K562 (cell line): ENCODE measurements around the gene SHLD1. TPM values are rescaled to one million over a fixed set of nuclear protein-coding genes. Genes with fewer than 3 reads are reported as not detected.

Source experiments
- ADNP ChIP-seq: fragments of 200-800 bp; sonication (Bioruptor generic); IDR thresholded peaks from 2 replicates; pipeline ENCODE4 v1.6.1; 2016; ENCODE audit warnings: missing genetic modification characterization, missing compliant biosample characterization
- CHCHD3 ChIP-seq: fragments of 250-450 bp; sonication (Bioruptor Pico); IDR thresholded peaks from 2 replicates; pipeline ENCODE4 v2.1.2; 2022; ENCODE audit warnings: mild to moderate bottlenecking
- ETV1 ChIP-seq: fragments of 450-650 bp; conservative IDR thresholded peaks from 2 replicates; pipeline ENCODE4 v1.6.1; 2016; ENCODE audit warnings: missing genetic modification characterization, control low read depth, low read depth, missing compliant biosample characterization
- FOS ChIP-seq: IDR thresholded peaks from 3 replicates; pipeline ENCODE4 v1.6.1; 2011; ENCODE audit not compliant: insufficient read length; ENCODE audit errors: extremely low read depth
- FOXM1 ChIP-seq, 2 experiments: fragments of 450-650 bp in 1 of 2; sonication (generic) in 1 of 2; formaldehyde crosslinking in 1 of 2; IDR thresholded peaks; 2 replicates each; pipeline versions ENCODE4 v1.6.1 to v1.9.0; 2017 to 2022; ENCODE audit warnings: low read depth in 2 of 2, mild to moderate bottlenecking in 2 of 2, missing genetic modification reagents in 1 of 2, moderate library complexity in 1 of 2
- IFI16 ChIP-seq: fragments of 250-450 bp; sonication (Bioruptor Pico); IDR thresholded peaks from 2 replicates; pipeline ENCODE4 v2.1.2; 2022; ENCODE audit warnings: mild to moderate bottlenecking, inconsistent platforms
- KLF6 ChIP-seq: fragments of 250-450 bp; sonication (Bioruptor Pico); IDR thresholded peaks from 2 replicates; pipeline ENCODE4 v1.4.0; 2020; ENCODE audit warnings: mild to moderate bottlenecking, moderate library complexity, borderline replicate concordance
- LARP7 ChIP-seq: fragments of 450-650 bp; IDR thresholded peaks from 2 replicates; pipeline ENCODE4 v1.6.1; 2016
- NONO ChIP-seq, 2 experiments: fragments of 200-400 bp in 1 of 2; fragments of 450-650 bp in 1 of 2; formaldehyde crosslinking in 1 of 2; IDR thresholded peaks; 2 replicates each; pipeline ENCODE4 v1.6.1; 2017; ENCODE audit warnings: low read depth in 2 of 2, mild to moderate bottlenecking in 2 of 2, moderate library complexity in 2 of 2, low read length in 1 of 2
- SMARCA5 ChIP-seq: fragments of 450-650 bp; IDR thresholded peaks from 2 replicates; pipeline ENCODE4 v1.6.1; 2016
- TAF1 ChIP-seq: IDR thresholded peaks from 2 replicates; pipeline ENCODE4 v1.6.1; 2011; ENCODE audit warnings: mild to moderate bottlenecking, low read length, moderate library complexity; ENCODE audit not compliant: insufficient read depth, control insufficient read depth, severe bottlenecking; ENCODE audit errors: extremely low read depth
- XRCC4 ChIP-seq: IDR thresholded peaks from one replicate; pipeline ENCODE4 v1.6.1; 2011; ENCODE audit not compliant: insufficient read depth, insufficient read length; ENCODE audit errors: extremely low read depth
- polyA plus RNA-seq, 8 experiments: library from polyadenylated mRNA; depleted of rRNA in 4 of 8; stranded (reverse) in 5 of 8; unstranded in 3 of 8; fragments of >200 nt; fragmentation: Nextera tagmentation in 2 of 8; fragmentation: Illumina TruSeq in 1 of 8; extraction: Ambion mirVana in 2 of 8; extraction: Trizol in 1 of 8; gene quantifications; 2 replicates each; pipeline versions ENCODE4 v1.2.1 to v1.2.3, GENCODE V29; 2011 to 2014; ENCODE audit warnings: inconsistent platforms in 1 of 8, missing spikeins in 1 of 8
- total RNA-seq, 7 experiments: library from RNA; depleted of rRNA in 6 of 7; stranded (reverse); fragments of >200 nt in 6 of 7; fragmentation: Illumina TruSeq in 2 of 7; extraction: Trizol in 2 of 7; gene quantifications; 2 replicates each; pipeline versions ENCODE4 v1.2.1 to v1.2.3, GENCODE V29; 2011 to 2021; ENCODE audit warnings: low replicate concordance in 1 of 7
- TF ChIP-seq, protein P1 (sequence below), 2 experiments: IDR thresholded peaks; 2 replicates each; pipeline ENCODE4 v1.6.1; 2011; ENCODE audit warnings: borderline replicate concordance in 1 of 2, control low read depth in 1 of 2, low read depth in 1 of 2, low read length in 1 of 2, mild to moderate bottlenecking in 1 of 2, mixed read lengths in 1 of 2, moderate library complexity in 1 of 2; ENCODE audit not compliant: insufficient read depth in 1 of 2, insufficient read length in 1 of 2, poor library complexity in 1 of 2, severe bottlenecking in 1 of 2; ENCODE audit errors: extremely low read depth in 1 of 2
- TF ChIP-seq, protein P2 (sequence below): fragments of 450-650 bp; formaldehyde crosslinking; IDR thresholded peaks from 2 replicates; pipeline ENCODE4 v1.4.0; 2022; ENCODE audit warnings: mild to moderate bottlenecking, moderate library complexity
- TF ChIP-seq, protein P3 (sequence below), 3 experiments: fragments of 200-800 bp in 1 of 3; sonication (Bioruptor generic) in 1 of 3; sonication (generic) in 1 of 3; formaldehyde crosslinking in 1 of 3; IDR thresholded peaks; 2 replicates each; pipeline versions ENCODE4 v1.6.1 to v1.8.0; 2016 to 2022; ENCODE audit warnings: mild to moderate bottlenecking in 2 of 3, missing compliant biosample characterization in 2 of 3, missing genetic modification characterization in 2 of 3, missing genetic modification reagents in 1 of 3
- TF ChIP-seq, protein P4 (sequence below): sonication (generic); formaldehyde crosslinking; IDR thresholded peaks from 2 replicates; pipeline ENCODE4 v1.8.1; 2023; ENCODE audit warnings: mild to moderate bottlenecking, missing genetic modification reagents
- TF ChIP-seq, protein P5 (sequence below): fragments of 250-450 bp; sonication (Bioruptor Pico); IDR thresholded peaks from 2 replicates; pipeline ENCODE4 v1.8.0; 2022; ENCODE audit warnings: moderate library complexity, mild to moderate bottlenecking, inconsistent platforms

Gene SHLD1
- total and polyA plus RNA-seq, 9 of the 15 experiments (the other 6 are each of a cell fraction or from before 2014, with no cell fraction given) = 3.7 to 21.6 (median 8.2) TPM

DNA sequence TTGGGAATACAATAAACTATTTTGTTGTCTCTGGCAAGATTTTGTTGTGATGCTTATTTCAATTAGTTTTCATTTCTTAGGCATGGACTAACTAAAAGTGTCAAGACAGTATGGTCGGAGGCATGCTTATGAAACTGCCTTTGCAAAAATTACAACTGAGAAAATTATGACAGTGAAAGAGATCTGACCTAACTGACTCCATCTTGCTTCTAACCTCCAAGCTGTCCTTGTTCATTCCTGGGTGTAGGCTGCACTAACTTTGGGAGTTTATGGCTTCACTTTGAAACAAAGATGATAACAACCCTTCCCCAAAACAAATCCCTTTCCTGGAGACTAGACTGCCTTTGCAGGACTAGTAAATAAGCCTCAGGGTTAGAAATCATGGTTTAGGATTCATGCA lies 4.1 kb upstream of the SHLD1 start (continued):
- TF ChIP-seq, protein P1, sequence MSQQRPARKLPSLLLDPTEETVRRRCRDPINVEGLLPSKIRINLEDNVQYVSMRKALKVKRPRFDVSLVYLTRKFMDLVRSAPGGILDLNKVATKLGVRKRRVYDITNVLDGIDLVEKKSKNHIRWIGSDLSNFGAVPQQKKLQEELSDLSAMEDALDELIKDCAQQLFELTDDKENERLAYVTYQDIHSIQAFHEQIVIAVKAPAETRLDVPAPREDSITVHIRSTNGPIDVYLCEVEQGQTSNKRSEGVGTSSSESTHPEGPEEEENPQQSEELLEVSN (IDR thresholded peaks at IDR 0.05; ENCODE audit: borderline replicate concordance in 1 of 2, extremely low read depth in 1 of 2, insufficient read depth in 1 of 2, insufficient read length in 1 of 2, low read depth in 1 of 2, low read length in 1 of 2, poor library complexity in 1 of 2, severe bottlenecking in 1 of 2) = no peak
- TF ChIP-seq SMARCA5 (no peak), CHCHD3 (CRISPR knock-in tag) (no peak), LARP7 (no peak), XRCC4 (no peak), NONO (IDR thresholded peaks at IDR 0.05; ENCODE audit: low read depth in 2 of 2, low read length in 1 of 2) (no peak), IFI16 (peak; percentile 57; the same call in 1 of the 2 replicates), FOS (no peak), ETV1 (tag) (0 out of 2 replicates have a peak, but pooled peaks have one; percentile 9), KLF6 (CRISPR knock-in tag) (peak; percentile 71; the same call in 1 of the 2 replicates), FOXM1 (IDR thresholded peaks at IDR 0.05; ENCODE audit: low read depth) (no peak), FOXM1 (CRISPR knock-in tag; IDR thresholded peaks at IDR 0.05; ENCODE audit: low read depth) (no peak), ADNP (tag) (no peak), TAF1 (no peak)
- TF ChIP-seq, protein P2, sequence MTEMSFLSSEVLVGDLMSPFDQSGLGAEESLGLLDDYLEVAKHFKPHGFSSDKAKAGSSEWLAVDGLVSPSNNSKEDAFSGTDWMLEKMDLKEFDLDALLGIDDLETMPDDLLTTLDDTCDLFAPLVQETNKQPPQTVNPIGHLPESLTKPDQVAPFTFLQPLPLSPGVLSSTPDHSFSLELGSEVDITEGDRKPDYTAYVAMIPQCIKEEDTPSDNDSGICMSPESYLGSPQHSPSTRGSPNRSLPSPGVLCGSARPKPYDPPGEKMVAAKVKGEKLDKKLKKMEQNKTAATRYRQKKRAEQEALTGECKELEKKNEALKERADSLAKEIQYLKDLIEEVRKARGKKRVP = 0 out of 2 replicates have a peak, but pooled peaks have one; percentile 48
- TF ChIP-seq, protein P3, sequence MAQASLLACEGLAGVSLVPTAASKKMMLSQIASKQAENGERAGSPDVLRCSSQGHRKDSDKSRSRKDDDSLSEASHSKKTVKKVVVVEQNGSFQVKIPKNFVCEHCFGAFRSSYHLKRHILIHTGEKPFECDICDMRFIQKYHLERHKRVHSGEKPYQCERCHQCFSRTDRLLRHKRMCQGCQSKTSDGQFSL (CRISPR knock-in tag; IDR thresholded peaks at IDR 0.05) = no peak
- TF ChIP-seq, protein P3 (tag; IDR thresholded peaks at IDR 0.05) = peak in 1 of 2 experiments; percentile 70; a peak in 2 of 4 replicates
- TF ChIP-seq, protein P4, sequence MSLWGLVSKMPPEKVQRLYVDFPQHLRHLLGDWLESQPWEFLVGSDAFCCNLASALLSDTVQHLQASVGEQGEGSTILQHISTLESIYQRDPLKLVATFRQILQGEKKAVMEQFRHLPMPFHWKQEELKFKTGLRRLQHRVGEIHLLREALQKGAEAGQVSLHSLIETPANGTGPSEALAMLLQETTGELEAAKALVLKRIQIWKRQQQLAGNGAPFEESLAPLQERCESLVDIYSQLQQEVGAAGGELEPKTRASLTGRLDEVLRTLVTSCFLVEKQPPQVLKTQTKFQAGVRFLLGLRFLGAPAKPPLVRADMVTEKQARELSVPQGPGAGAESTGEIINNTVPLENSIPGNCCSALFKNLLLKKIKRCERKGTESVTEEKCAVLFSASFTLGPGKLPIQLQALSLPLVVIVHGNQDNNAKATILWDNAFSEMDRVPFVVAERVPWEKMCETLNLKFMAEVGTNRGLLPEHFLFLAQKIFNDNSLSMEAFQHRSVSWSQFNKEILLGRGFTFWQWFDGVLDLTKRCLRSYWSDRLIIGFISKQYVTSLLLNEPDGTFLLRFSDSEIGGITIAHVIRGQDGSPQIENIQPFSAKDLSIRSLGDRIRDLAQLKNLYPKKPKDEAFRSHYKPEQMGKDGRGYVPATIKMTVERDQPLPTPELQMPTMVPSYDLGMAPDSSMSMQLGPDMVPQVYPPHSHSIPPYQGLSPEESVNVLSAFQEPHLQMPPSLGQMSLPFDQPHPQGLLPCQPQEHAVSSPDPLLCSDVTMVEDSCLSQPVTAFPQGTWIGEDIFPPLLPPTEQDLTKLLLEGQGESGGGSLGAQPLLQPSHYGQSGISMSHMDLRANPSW (CRISPR knock-in tag) = no peak
- TF ChIP-seq, protein P5, sequence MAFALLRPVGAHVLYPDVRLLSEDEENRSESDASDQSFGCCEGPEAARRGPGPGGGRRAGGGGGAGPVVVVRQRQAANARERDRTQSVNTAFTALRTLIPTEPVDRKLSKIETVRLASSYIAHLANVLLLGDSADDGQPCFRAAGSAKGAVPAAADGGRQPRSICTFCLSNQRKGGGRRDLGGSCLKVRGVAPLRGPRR = no peak
